GM13977 (cell line): ENCODE results near the gene PEX11A.
"Not testable (repeated sequence)": the region's sequence is repeated elsewhere in the genome, so short reads cannot be mapped to it uniquely, and the experiment has no call there.

ENCODE experiments used
- DNase-seq: peaks from one replicate; pipeline ENCODE4 v3.0.0; 2012; ENCODE audit warnings: low spot score
- in situ Hi-C: fragments of 300-500 bp; cut with MboI; formaldehyde crosslinking; loops from one replicate; pipeline ENCODE4 v1.12.0; 2022; ENCODE audit warnings: low sequenced_read_pairs, low pct_unique_long_range_greater_than_20kb, mixed read lengths, inconsistent platforms; ENCODE audit not compliant: unreplicated experiment
- TF ChIP-seq, protein P1 (sequence below): IDR thresholded peaks from 2 replicates; pipeline ENCODE4 v1.5.1; 2012; ENCODE audit warnings: mild to moderate bottlenecking, control low read depth; ENCODE audit not compliant: insufficient read depth; ENCODE audit errors: extremely low read depth, missing control alignments

The PEX11A gene

DNA sequence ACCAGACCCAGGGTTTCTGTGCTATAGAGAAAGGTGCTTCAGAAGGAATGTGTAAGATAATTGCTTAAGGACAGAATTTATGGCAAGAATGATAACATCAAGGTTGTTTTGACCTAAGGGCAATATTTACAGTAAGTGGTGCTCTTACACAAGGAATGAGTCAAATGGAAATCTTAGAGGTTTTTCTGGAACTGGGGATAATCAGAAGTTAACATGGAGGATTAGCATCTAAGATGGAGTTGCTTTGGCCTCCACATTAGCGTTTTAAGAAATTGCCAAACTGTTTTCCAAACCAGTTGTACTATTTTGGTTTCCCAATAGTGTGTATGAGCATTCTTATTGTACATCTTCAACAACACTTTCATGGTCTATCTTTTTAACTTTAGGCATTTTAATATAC lies 3.1 kb upstream of the PEX11A start:
- in situ Hi-C loops = no loop called here
- TF ChIP-seq, protein P1, sequence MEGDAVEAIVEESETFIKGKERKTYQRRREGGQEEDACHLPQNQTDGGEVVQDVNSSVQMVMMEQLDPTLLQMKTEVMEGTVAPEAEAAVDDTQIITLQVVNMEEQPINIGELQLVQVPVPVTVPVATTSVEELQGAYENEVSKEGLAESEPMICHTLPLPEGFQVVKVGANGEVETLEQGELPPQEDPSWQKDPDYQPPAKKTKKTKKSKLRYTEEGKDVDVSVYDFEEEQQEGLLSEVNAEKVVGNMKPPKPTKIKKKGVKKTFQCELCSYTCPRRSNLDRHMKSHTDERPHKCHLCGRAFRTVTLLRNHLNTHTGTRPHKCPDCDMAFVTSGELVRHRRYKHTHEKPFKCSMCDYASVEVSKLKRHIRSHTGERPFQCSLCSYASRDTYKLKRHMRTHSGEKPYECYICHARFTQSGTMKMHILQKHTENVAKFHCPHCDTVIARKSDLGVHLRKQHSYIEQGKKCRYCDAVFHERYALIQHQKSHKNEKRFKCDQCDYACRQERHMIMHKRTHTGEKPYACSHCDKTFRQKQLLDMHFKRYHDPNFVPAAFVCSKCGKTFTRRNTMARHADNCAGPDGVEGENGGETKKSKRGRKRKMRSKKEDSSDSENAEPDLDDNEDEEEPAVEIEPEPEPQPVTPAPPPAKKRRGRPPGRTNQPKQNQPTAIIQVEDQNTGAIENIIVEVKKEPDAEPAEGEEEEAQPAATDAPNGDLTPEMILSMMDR = no peak
- DNase-seq = no peak

DNA sequence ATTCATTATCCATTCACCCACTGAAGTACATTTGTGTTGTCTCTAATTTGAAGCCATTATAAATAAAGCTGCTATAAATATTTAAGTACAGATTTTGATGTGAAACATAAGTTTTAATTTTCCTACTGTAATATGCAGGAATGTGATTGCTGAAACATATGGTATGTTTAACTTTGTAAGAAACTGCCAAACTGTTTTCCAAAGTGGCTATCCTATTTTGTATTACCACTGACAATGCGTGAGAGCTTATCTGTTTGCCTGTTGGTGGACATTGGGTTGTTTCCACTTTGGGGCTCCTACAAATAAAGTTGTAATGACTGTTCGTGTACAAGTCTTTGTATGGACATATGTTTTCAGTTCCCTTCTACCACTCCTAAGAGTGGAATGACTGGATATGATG lies 2.5 kb upstream of the PEX11A start:
- in situ Hi-C loops = no loop called here
- TF ChIP-seq, protein P1 = no peak

DNA sequence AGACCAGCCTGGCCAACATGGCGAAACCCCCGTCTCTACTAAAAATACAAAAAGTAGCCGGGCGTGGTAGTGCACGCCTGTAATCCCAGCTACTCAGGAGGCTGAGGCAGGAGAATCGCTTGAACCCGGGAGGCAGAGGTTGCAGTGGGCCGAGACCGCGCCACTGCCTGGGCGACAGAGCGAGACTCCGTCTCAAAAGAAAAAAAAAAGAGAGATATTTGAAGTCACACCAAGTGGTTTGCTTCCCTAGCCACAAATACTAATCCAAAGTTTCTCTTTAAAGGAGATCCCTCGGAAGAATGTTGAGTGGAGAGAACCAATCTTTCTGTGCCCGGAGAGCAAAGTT lies 651 bp downstream of the PEX11A start:
- in situ Hi-C loops, DNase-seq: not testable (repeated sequence)

More for the DNA sequence above, 2.5 kb upstream of the PEX11A start:
- no peak for DNase-seq

DNA sequence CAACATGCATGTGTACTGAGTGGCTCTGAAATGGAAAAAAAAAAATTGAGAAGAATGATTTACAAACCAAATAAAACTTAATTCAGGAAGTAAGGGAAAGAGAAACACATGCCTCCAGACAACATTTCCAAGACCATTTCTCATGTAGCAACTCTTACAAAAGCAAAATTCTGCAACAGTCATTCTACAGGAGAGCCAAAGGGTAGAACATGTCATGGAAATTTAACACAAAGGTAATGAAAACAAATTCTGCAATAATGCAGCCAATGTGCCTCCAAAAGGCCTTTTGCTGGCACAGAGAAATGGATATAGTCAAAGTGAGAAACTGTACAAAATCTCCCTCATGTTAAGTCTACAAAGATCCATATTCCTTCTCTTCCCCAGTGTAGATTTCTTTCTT lies 4.0 kb downstream of the PEX11A start:
- no peak for DNase-seq
- TF ChIP-seq, protein P1 = no peak
- in situ Hi-C loops = no loop called here

DNA sequence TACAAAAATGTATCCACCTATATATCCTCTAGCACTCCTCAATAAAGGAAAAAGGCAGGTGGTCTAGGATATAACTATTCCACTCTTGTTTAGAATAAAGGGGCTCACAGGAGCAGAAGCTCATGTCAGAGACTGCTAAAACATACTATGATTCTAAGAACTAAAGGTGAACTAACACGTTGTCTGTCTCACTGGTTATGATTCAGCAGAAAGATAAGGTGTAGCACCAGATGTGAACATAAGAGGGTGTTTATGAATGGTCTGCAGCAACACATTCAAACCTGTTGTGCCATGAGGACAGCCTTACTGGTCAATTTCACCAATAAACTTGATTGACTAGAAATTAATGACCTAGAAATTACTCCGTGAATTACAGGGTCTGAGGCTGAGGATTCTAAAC lies 4.6 kb downstream of the PEX11A start:
- DNase-seq = no peak
- TF ChIP-seq, protein P1 = no peak
- in situ Hi-C loops = no loop called here

DNA sequence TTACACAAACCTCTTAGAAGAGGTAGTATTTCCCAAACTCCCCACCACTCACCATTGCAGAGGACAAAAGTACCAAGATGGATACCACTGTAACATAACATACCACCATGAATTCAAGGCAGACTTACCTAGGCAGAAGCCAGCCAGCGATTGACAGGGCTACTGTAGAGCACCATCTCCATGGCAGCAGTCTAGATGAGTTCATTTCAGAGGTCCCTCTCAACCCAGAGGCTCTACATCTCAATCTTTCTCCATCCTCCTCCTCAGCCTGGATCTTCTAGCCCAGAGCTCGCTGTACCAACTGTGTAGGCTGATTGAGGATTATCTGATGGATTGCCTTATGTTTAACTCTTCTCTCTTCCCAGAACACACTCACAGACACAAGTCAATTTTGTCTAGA lies 9.4 kb downstream of the PEX11A start:
- no peak for DNase-seq
- in situ Hi-C loops = no loop called here
- TF ChIP-seq, protein P1 = no peak

DNA sequence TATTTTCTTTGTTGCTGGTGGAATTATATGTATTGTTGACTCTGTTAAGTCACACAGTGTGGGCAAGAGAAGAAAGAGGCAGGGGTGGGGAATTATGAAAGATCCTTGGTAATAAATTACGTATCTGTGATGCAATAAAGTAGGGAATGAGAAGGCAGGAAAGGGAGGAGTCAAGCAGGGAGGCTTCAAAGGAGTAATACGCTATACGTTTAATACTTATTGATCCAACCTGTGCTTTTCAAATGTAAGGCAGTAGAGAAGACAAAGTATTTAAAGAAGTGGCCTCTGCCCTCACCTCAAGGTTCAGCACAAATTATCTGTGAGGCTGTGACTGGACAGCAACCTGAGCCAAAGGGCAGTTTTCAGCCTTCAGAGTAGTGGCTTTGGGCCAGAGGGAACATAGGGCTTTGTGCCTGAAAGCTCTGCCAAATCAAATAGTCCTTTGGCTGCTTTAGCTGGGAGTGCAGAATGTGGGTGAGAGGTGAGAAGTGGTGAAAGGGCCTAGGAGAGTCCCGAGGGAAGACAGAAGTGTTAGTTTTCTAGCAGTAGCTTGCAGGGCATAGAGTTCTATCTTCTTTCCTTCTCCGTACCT lies 10.2 kb downstream of the PEX11A start:
- TF ChIP-seq, protein P1 = no peak
- in situ Hi-C loops = no loop called here
- no peak for DNase-seq
